ENCODE results near the gene CD58.
A peak's percentile ranks its signal among the peaks of the same experiment; 100 is the strongest.
"Not testable (repeated sequence)": the region's sequence is repeated elsewhere in the genome, so short reads cannot be mapped to it uniquely, and the experiment has no call there.

CD58 gene

DNA sequence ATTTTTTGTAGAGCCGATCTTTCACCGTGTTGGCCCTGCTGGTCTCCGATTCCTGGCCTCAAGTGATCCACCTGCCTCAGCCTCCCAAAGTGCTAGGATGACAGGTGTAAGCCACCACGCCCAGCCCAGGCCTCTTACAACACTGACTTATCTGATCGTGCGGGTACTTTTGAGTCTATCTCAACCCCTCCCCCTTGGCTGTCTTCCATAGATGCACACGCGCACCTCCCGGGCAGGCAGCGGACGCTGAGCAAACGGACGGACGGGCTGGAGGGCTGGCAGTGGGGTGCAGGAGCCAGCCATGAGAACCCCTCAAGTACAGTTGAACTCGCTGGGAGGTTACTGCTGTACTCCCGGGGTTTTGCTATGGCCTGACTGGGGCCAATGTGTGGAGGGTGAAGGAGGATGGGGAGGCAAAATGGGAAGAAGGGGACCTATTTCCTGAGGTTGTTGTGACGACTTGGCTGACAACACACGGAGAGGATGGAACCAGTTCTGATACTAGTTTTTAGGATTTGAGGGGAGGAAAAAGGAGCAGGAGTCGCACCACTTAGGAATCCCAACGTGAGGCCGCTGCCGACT lies 959 bp downstream of the CD58 start:
- DNase-seq = no peak

DNA sequence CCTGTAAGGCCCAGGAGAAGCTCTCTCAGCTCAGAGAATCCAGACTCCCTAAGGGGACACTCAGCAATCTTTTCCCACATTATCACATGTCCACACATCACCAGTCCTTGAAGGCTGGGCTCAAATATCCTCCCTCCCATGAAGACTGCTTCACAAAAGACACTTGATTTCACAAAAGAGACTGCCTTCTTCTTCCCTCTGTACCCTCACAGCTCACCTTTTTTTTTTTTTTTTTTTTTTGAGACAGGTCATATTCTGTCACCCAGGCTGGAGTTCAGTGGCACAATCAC lies 1.5 kb downstream of the CD58 start:
- no peak for DNase-seq

- no peak for DNase-seq
These were observed 2.0 kb downstream of the CD58 start for GRCh38 chr1:116568662-116569380.

DNA sequence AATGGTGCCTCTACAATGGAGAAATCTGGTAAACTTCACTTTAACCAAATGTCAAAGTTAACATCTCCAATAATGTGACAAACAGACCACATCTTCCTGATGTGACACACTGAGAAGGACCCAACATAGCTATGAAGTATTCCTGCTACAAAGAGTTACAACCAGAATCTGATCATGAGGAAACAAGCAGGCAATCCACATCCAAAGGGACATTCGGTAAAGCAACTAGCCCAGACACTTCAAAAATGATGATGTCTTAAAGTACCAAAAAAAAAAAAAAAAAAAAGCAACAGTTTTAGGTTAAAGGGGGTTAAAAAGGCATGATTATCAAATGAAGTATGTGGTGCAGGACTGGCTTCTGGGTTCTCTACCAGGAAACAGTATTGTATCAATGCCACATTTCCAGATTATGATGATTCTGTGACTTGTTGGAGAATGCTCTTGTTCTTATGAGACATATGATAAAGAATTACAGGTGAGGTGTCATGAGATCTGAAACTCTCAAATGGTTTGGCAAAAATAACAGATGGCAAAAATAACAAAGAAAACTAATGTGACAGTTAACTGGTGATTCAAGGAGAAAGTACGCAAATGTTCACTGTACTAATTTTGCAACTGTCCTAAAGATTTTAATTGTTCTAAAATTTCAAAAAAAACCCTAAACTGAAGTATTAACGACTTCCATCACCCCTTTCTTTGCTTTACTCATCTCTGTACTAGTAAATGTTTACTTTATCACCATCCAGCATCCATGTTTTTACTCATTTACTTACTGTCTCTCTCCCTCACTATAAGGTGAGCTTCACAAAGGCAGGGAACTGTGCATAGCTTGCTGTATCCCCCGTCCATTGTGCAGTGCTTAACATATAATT lies 2.8 kb downstream of the CD58 start:
- no peak for DNase-seq

DNA sequence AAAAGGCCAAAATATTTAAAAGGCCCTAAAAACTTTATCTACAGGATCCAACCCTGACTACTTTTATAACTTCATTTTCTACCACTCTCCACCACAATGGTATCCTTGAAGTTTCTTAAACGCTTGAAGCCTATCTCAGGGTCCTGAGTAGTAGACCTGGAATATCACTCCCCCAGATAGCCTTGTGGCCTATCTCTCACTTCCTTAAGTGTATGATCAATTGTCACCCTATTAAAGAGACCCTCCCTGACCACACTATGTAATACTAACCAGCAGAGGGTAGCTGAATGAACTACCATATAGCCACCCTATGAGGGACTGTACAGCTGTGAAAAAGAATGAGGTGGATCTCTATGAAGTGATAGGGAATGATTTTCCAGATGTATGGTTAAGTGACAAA lies 5.6 kb downstream of the CD58 start:
- DNase-seq = no peak

DNA sequence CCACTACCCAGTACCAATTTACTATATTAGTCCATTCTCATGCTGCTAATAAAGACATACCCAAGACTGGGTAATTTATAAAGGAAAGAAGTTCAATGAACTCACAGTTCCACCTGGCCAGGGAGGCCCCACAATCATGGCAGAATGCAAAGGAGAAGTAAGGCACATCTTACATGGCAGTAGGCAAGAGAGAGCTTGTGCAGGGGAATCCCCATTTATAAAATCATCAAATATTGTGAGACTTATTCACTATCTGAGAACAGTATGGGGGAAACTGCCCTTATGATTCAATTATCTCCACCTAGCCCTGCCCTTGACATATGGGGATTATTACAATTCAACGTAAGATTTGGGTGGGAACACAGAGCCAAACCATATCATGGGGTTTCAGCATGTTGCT lies 6.4 kb downstream of the CD58 start:
- no peak for DNase-seq

- not testable (repeated sequence) for DNase-seq
These were observed 8.4 kb downstream of the CD58 start for GRCh38 chr1:116562465-116562864.

GRCh38 chr1:116561563-116561962 lies 9.3 kb downstream of the CD58 start:
- no peak for DNase-seq

- no peak for DNase-seq
These were observed 9.9 kb downstream of the CD58 start for GRCh38 chr1:116560704-116561490.

- no peak for DNase-seq
These were observed 11.5 kb downstream of the CD58 start for GRCh38 chr1:116559304-116559761.

DNA sequence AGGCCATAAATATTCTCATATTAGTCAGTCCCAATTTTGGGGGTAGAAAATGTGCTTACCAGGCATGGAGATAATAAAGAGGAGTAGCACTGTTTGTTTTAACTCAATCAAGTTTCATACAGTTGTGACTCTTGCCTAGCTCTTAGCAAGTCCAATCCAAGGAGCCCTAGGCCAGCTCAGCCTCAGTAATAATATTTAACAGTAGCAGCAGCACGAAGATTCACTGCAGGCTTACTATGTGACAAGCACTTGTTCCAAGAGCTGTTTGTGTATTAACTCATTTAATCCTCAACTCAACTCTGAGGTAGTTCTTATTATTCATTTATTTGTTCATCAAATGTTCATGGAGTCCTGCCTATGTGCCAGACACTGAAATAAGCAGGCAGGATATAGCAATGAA lies 12.3 kb downstream of the CD58 start:
- no peak for DNase-seq

DNA sequence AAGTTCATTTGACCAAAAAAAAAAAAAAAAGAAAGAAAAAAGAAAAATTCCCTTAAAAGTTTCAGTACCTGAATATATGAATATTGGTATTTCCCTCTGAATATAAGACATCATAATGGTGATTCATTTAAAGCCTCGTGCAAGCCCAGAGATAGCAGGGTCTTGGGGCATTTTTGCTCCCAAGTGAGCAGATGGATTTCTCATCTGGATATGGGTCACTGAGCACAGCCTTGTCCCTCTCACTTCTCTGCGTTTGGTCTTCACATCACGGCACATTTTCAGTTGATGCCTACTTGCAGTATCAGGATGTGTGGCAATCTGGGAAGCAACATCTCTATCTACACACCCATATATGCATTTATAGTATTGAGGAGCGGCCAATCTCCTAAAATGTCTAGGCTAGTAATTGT lies 12.7 kb downstream of the CD58 start:
- DNase-seq = no peak

DNA sequence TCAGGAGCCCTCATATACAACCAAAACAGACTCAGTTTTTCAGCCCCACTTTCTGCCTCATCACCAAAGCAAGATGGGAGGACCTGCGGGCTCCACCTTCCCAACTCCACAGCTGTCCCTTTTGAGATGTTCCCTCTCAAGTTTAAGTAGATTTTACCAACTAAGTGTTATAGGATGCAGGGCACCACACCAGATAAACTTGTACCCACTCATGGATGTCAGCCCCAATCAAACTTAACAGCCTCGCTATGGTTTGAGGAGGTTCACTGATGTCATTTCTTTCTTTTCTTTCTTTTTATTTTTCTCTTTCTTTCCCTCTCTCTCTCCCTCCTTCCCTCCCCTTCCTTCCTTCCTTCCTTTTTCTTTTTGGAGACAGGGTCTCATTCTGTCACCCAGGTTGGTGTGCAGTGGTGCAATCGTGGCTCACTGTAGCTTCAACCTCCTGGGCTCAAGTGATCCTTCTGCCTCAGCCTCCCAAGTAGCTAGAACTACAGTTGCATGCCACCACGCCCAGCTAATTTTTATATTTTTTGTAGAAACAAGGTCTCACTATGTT lies 13.4 kb downstream of the CD58 start:
- DNase-seq = no peak

DNA sequence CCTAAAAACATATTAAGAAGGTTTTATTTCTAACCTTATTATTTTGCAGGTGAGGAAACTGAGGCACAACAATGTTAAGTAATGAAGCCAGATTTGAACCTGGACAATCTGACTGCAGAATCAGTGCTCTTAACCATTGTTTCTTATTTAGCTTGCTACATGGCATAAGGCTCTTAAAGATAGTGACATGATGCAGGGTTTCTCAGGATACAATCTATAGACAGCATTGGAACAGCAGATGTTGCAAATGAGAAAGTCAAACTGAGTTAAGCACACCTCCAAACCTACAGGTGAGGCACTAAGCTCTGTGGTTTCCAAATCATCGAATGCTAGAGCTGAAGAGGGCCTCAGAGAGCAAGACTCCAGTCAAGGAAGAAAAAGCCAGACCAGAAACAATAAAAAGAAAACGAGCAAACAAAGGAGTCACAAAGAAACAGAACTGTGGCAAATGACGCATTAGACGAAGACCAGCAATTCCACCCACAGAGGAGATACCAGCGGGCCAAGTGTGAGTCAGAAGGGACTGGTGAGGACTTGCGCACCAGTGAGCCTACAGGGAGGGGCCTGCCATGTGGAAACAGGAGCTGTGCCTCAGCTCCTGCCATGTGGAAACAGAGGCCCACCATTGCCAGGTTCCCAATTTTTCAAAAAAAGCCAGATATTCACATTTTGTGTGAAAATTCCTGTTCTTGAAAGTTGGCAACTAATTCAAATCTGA lies 14.4 kb downstream of the CD58 start:
- DNase-seq = peak; percentile 32

GRCh38 chr1:116554924-116555323 lies 15.9 kb downstream of the CD58 start:
- DNase-seq = no peak

DNA sequence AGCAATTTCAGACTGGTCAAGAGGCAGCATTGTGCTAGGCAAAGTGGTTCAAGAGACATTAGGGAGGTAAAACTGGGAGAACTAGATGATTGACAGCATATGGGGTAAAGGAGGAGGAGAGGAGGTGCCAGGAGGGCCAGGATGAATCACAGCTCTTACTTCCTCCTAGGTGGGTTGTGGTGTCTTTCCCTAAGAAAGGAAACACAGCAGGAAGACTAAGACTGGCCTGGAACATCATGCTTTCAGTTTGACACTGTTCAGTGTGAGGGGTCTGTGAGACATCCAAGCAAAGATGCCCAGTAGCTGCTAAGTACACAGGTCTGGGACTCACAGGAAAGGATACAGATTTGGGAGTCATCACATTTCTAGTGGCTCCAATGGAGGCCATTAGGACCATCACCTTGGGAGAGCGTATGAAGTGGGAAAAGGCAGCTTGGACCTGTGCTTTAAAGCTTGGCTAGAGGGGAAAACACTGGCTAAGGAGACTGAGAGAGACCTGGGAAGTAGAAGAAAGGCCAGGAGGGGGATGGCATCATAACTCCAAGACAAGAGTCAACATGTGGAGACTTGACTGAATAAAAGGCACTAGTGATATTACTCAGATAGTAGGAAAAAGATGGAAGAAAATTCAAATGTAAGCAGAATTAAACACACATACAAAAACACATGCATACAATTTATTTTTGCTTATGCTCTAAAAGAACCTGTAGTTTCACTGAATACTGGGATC lies 17.3 kb downstream of the CD58 start:
- DNase-seq = no peak

DNA sequence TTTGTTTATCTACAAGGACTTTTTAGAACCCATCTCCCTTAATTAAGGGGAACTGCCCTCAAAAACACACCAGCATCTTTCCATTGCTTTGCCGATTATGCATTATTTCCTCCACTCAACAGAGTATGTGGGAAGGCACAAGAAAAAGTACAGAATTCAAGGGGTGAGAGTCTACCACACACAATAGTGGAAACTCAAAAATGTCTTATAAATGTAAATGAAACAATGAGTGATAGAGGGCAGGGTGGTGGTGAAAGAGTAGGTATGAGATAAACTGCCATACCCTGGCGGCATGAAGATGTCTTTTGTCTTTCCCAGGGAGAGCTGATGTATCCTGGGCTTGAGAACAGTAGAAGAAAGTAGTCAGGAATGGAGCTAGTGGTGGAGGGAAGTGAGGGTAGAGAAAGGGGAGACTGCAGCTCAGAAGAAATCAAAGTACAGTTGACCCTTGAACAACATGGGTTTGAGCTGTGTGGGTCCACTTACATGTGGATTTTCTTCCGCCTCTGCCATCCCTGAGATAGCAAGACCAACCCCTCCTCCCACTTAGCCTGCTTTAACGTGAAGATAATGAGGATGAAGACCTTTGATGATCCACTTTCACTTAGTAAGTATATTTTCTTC lies 24.4 kb downstream of the CD58 start:
- no peak for DNase-seq

GRCh38 chr1:116545359-116545705 lies 25.5 kb downstream of the CD58 start:
- no peak for DNase-seq

DNA sequence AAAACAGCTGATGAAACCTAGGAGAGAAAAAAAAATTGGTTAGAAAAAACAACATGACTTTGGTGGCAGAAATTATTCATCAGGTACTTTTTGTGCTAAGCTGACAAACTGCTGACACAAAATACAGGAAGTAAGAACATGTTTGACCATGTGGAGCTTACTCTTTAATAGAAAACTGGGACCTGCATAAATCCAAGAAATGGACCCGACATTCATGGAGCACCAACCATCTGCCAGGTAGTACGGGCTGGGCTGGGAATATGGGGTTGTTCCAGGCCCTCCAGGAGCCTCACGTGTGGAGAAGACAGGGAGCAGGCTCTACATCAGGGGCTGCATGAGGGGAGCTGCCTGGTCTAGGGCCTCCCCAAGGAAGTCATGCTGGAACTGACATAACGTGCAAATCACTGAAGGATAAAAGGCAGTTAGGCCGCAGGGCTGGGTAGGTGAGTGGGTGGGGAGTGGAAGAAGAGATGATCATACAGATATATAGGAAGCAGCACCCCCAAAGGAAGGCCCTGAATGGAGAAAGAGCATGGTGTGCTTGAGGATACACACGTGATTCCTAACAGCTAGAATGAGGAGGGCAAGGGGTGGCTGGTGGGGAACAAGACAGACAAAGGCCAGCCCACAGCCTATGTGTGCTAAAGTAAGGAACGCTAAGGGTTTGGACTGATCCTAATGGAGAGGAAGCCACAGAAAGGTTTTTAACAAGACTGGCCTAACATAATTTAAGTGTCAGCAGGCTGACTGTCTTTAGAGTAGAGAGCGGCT lies 26.1 kb downstream of the CD58 start:
- no peak for DNase-seq

- no peak for DNase-seq
These were observed 30.7 kb downstream of the CD58 start for GRCh38 chr1:116540088-116540487.
